HG03469 (cell line): ENCODE data around the gene NFX1.
"Not testable (repeated sequence)": the region's sequence is repeated elsewhere in the genome, so short reads cannot be mapped to it uniquely, and the experiment has no call there.

Experiments
- ATAC-seq: cut with Tn5 transposase; IDR thresholded peaks from one replicate; pipeline ENCODE4 v1.9.1; 2021; ENCODE audit warnings: mild to moderate bottlenecking, moderate library complexity, moderate number of reproducible peaks; ENCODE audit not compliant: unreplicated experiment

NFX1 gene

DNA sequence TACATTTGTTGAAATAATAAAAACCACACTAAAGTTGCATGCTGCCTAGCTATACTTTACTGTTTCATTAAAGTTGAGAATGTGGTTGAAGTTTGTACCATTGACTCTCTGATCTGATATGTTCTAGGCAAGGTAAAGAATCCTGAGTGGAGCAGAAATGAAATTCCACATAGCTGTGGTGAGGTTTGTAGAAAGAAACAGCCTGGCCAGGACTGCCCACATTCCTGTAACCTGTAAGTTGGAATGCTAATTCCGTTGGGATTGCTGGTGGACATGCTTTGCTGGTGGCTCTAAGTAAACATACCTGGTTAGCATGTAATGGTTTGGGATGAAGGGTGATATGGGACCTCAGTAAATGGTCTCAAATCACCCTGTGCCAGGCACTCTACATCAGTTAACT, 16.8 kb downstream of the NFX1 start:
- no peak for ATAC-seq

DNA sequence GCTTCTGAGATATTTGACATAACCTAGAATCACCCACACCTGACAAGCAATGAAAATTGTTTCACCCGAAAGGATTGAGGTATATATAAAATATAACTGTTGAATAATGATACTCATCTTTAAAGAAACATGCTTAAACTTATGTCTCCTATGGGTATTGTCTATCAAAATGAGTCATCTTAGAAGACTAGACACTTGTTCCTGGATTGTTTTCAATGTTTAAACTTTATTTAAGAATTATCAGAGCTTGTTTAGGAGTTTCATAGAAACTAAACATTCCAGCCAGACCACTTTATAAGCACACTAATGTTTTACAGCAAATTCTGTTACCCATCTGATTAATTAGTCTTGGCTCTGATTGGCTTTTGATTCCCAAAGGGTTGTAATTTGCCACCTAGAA, 19.6 kb downstream of the NFX1 start:
- no peak for ATAC-seq

DNA sequence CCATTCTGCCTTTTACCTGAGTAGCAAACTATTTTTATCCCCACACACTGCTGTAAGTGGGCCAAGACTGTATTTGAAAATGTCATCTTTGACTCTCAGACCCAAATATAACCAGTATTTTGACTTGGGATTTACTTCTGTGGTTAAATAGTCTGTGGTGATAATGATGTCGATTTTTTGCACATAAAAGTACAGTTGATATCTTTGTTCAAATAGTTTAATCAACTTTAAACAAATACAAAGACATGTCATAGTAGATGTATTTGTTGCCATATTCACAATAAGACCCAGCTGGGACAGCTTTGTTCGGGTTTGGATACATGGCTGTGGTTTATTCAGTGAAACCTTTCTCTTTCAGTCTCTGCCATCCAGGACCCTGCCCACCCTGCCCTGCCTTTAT, 20.4 kb downstream of the NFX1 start:
- ATAC-seq, result no peak

DNA sequence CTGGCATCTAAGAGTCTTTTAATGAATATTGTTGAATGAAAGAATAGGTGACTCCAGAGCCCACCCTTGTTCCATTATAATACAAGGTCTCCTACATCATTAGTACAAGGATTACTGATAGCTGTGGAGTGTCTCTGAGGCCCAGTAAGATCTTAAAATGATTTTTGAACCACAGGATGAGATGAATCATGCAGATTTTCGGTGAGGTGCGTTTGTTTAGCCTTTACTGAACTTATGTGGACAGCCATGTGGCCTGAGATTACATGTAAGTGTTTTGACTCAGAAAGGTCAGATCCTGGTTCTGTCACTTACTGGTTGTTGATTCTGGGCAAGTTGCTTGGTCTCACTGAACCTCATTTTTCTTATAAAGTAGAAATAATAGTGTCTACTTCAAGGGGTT, 21.6 kb downstream of the NFX1 start:
- no peak for ATAC-seq

DNA sequence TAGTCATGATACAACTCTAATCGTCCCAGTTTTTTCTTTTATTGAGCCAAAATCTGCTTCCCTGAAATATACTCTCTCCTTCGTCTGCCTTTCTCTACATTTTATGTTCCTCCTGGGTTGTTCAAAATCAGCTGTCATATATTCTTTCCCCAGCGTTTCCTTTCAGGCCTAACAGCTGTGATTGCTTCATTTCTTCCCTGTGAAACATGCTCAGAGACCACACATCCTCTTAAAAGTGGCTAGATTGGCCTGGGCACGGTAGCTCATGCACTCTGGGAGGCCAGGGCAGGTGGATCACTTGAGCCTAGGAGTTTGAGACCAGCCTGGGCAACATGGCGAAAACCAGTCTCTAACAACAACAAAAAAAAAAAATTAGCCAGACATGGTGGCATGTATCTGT, 25.1 kb downstream of the NFX1 start:
- no peak for ATAC-seq

DNA sequence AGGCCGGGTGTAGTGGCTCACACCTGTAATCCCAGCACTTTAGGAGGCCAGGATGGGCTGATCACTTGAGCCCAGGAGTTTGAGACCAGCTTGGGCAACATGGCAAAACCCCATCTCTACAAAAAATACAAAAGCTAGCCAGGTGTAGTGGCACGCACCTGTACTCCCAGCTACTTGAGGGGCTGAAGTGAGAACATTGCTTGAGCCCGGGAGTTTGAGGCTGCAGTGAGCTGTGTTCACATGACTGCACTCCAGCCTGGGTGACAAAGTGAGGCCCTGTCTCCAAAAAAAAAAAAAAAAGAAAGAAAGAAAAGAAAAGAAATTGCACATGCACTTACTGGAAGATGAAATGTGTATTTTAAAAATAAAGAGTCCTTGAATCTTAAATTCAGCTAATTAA, 26.8 kb downstream of the NFX1 start:
- not testable (repeated sequence) for ATAC-seq

DNA sequence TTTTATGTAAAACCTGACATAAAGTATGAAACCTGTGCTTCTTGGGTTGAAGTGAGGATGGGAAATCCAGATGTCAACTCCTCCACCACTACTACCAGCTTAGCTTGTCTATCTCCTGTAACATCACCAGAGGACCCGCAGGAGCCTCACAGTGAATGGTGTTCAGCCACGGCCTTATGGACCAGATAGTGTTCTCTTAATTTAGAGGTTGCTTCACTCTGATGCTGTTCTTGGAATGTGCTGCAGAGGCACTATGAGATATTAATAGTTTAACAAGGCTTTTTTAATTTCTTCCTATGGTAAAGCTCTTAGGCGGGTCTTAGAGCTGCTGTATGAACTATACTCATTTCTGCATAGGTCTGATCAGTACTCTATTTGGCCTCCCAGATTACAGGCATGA, 27.9 kb downstream of the NFX1 start:
- ATAC-seq, result no peak

DNA sequence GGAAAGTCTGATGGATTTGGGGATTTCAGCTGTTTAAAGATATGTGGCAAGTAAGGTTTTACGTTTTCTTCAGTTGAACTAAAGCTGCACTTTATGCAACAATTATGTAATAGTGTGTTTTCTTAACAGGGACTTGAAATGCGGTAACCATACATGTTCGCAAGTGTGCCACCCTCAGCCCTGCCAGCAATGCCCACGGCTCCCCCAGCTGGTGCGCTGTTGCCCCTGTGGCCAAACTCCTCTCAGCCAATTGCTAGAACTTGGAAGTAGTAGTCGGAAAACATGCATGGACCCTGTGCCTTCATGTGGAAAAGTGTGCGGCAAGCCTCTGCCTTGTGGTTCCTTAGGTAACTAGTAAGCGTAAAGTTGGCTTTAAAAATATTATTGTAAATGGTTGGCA, 28.5 kb downstream of the NFX1 start:
- ATAC-seq, result no peak

DNA sequence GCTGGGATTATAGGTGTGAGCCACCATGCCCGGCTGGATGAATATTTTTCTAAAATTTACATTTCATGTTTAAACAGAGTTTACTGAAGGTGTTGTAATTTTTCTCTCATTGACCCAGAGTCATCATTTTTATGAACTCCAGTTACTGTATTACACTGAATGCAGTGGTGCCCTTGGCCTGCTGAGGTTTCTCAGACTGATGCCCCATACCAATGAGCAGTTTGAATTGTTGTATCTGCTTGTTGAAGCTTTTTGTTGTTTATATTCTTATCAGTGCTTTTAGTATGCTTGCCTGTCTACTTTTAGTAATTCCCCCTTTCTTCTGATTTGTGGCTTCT, 29.9 kb downstream of the NFX1 start:
- no peak for ATAC-seq

DNA sequence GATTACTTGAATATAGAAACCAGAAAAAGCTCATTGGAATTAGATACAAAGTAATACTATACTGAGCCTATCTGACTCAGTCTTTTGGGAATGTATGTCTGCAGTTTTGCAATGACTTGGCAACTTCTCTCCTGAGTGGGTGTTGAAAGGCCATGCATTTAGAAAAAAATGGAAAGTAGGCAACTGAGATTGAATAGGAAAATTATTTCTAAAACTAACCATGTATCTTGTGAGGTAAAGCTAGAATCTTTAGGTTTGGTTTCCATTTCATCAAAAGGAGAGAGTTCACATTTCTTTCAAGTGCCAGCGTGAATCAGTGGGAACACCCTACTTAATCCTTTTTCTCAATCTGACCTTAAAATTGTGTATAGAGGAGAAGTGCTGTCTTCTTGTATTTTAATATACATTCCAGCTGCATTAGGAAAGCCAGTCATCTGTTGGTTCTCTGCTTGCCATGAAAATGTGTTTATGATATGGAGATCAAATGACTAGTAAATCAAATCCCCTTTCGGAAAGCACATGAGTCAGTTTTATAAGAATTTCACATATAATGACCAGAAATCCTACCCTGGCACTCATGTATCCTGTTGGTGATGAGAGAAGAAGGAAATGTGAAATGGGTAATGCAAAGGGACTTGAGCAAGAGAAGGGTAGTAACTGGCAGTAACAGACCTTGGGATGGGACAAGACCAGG, 30.4 kb downstream of the NFX1 start:
- no peak for ATAC-seq

DNA sequence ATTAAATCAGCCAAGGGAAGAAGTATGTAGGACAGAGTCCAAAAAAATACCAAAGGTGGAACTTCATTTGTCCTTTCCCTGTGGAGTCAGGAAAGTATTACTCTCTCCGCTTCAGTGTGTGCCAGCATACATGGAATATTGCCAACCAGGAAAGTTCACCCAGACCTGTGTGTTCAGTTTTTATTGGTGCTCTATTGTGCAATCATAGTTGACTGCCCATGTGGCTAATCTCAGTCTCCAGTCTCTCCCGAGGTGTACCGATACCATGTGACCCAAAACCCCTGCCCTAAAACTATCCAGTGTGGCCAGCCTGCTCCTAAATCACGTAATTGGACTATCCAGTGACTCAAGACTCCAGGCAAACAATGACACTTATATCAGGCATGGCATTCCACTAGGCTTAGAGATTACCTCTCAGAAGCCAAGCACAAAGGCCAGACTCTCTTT, 38.8 kb downstream of the NFX1 start:
- ATAC-seq, result no peak

DNA sequence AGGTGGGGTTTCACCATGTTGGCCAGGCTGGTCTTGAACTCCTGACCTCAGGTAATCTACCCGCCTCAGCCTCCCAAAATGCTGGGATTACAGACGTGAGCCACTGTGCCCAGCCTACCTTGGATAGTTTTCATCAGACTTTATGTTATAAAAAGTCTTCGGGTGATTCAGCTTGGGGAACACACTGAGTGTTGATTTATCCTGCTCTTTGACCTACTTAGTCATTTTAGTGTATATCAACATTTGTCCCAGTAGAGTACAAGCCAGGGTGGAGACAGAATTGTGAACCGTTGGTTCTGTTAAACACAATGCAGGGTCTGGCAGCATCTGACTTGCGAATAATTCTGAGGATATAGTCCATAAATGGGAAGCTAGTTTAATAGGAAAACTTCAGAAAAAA, 39.7 kb downstream of the NFX1 start:
- ATAC-seq, result no peak

DNA sequence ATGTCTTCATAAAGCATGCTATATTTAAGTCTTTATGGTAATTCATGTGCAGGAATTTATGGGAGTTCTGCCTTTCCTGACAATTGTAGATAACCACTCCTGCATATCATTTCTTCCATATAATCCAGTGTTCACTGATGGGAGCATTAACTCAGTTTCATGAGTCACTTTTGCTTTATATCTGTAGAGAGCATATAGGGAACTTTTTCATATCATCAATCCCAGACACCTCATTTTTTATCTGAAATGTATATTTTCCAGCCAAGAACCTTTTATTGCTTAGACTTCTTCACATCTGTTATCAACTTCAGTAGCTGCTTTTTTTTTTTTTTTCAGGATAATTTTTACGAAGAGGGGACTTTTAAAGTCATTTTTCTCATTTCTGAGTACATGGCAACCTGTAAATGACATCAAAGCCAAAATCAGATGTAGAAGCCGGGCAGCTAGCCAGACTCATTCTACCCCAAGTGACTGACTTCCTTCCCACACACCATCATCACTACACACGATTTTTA, 41.1 kb downstream of the NFX1 start:
- ATAC-seq, result no peak

DNA sequence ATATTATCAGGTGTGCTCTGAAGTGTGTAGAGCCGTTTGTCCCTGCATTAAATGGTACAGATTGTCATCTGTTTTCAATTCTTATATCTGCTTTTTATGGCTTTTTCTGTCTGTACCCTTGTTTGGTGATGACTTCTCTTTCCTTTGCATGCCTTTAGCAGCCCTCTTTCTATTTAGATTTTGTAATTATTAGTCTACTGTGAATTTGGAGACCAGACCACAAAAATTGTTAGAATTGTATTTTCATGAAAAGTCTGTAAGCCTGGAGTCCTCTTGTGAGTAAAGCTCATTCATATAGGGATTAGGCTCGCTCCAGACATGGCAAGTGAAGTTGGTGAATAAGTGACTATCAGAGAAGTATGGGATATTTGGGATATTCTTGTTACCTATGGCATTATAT, 41.7 kb downstream of the NFX1 start:
- ATAC-seq, result no peak

DNA sequence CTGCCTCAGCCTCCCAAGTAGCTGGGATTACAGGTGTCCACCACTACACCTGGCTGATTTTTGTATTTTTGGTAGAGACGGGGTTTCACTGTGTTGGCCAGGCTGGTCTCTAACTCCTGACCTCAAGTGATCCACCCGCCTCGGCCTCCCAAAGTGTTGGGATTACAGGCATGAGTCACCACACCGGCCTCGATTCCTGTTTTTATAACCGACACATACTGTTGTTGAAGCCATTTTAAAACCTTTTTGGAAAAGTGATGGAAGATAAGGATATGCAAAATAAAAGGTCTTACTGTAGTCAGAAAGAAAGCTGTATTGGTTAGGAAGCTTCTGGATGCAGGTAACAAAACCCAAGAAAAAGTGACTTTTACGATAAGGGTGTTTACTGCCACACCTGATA, 42.6 kb downstream of the NFX1 start:
- not testable (repeated sequence) for ATAC-seq

DNA sequence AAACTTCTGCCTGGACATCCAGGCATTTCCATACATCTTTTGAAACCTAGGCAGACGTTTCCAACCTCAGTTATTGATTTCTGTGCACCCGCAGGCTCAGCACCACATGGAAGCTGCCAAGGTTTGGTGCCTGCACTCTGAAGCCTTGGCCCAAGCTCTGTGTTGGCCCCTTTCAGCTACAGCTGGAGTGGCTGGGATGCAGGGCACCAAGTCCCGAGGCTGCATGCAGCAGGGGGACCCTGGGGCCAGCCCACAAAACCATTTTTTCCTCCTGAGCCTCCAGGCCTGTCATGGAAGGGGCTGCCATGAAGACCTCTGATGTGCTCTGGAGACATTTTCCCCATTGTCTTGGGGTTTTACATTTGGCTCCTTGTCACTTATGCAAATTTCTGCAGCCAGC, 49.9 kb downstream of the NFX1 start:
- ATAC-seq, result no peak

DNA sequence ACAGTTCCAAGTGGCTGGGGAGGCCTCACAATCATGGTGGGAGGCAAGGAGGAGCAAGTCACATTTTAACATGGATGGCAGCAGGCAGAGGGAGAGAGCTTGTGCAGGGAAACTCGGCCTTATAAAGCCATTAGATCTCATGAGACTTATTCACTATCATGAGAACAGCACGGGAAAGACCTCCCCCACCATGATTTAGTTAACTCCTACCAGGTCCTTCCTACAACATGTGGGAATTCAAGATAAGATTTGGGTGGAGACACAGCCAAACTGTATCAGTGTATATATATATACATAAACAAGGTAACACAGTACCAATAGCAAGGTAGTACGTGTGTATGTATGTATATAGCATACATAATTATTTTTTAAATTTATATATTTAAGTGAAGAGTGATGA, 50.9 kb downstream of the NFX1 start:
- ATAC-seq, result no peak

DNA sequence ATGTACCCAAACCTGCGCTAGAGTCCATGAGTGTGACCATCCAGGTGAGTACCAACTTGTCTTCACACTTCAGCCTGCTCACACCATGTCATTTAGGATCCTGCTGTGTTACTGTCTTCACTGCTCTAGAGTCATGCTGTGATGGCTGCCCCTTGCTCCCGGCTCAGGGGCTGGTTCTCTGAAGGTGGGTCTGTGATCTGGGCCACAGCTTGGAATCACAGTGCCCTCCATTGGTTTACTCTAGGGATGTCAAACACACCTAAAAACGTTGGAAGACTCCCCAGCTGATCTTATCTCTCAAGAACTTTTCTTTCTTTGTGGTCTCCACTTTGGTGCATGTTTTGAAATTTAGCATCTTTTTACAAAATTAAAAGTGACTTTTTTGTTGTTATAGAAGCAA, 53.8 kb downstream of the NFX1 start:
- no peak for ATAC-seq

DNA sequence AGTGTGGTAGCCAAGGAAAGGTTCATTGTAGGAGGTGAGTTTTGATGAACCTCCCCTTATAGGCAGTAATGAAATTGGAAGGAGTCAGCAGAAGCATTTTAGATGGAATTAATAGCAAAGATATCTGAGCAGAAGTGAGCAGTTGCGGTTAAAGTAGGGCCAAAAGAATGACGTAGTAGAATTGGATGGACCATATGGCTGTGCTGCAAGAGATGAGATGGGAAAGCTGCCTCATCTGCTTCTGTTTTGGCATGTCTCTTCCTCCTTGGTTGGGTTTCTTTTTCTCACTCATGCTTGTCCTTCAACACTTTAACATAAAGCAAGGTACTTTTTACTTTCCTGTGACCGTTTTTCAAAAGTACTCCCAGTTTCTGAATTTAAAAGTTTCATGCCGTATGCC, 56.2 kb downstream of the NFX1 start:
- ATAC-seq, result no peak

DNA sequence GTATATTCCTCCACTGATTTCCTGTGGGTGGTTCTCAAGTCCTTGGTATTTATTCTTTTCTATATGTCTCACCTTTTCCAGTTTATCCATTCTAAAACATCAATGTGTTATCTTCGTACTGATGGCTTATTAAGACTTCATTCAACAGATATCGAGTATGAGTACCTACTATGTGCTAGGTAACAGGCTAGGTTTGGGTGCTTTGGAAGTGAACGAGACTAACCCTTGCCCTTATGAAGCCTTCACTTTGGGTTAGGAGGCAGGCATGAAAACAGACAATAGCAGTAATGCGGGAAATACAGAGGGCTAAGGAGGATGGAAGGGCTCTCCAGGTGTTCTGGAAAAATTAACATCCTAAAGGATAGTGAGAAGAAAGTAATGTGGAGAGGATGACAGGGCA, 58.7 kb downstream of the NFX1 start:
- no peak for ATAC-seq

DNA sequence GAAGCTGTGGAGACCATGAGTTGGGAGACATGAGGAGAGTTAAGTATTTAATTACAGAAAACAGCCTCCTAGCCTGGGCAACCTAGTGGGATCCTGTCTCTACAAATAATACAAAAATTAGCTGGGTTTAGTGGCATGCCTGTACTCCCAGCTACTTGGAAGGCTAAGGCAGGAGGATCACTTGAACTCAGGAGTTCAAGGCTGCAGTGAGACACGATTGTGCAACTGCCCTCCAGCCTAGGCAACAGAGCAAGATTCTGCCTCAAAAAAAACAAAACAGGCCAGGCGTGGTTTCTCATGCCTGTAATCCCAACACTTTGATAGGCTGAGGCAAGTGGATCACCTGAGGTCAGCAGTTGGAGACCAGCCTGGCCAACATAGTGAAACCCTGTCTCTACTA, 59.4 kb downstream of the NFX1 start:
- no peak for ATAC-seq

DNA sequence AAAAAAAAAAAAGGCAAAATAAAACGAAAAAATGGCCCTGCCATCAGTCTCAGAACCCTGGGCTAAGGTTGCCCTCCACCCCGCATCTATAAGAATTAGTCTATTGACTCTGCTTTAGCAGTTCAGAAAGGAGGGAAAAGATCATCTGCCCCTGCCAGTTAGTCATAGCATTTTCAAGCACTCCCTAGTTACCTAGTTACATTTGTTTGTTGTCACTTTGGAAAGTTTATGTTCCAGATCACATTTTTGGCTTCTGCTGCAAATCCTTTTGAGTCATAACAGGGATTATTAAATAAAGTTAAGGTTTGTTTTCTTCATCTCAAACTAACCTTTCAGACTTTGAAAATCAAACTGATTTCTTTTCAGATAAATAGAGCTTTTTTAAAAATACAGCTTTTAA, 60.0 kb downstream of the NFX1 start:
- no peak for ATAC-seq

DNA sequence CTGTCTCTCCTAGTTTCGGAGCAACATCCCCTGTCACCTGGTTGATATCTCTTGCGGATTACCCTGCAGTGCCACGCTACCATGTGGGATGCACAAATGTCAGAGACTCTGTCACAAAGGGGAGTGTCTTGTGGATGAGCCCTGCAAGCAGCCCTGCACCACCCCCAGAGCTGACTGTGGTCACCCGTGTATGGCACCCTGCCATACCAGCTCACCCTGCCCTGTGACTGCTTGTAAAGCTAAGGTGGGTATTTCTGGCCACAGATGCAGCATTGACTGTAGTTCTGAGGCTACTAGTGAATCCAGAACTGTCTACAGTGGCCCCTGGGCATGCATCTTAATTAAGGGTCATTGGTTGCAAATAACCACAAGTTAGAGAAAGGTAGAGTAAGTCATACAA, 61.2 kb downstream of the NFX1 start:
- no peak for ATAC-seq
